Activated CD8-positive, alpha-beta memory T cell treated with anti-CD3 and anti-CD28 coated beads, Interleukin-2, amount 50 U/mL, for 48 hours (primary cell): ENCODE results near the gene ZNF787.

Experiments
- DNase-seq: peaks from one replicate; pipeline ENCODE4 v3.0.0-alpha.2; 2020

Gene ZNF787

DNA sequence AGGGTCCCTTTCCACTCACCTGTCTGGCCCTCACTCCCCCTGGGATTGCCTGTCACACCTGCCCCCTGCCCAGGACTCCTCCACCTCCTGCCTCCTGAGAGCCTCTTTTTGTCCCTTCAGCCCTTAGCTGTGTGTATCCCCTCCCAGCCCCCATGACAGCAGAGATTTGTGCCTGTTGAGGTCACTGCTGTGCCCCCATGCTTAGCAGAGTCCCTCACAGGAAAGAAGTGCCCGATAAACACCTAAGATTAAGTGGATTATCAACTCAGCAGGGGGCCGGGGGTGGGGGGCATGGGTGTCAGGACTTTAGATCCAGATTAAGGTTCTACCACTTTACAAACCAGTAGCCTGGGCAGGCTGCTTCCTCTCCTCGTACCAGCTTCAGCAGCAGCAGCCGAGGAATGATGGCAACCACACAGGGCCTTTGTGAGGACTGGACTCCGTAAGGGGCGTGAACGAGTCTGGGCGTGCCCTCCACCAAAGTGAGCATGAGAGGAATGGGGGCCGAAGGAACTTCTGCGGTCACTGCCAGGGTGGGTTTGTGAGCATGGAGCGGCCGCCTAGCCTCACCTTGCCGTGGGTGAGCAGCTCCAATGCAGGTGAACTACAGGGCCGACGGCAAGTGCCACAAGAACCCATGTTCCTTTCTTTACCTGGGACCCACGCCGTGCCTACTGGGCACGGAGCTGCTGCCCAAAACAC lies 36.1 kb downstream of the ZNF787 start:
- DNase-seq: no peak

DNA sequence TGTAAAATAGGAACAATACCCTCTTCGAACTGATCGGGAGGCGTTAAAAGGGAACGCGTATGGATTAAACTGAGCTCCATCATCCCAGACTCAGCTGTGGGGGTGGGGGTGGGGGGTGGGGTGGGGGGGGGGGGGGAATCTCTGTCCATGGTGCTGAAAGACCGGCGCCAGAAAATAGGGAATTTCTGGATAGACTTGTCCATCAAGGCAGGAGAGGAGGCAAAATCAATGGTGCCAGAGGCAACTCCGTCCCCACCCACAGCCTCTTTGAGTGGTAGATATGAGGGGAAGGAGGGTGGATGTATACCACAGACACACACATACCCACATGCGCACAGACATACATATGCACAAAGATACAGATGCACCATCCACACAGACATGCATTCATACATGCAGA lies 37.4 kb downstream of the ZNF787 start:
- DNase-seq: no peak

DNA sequence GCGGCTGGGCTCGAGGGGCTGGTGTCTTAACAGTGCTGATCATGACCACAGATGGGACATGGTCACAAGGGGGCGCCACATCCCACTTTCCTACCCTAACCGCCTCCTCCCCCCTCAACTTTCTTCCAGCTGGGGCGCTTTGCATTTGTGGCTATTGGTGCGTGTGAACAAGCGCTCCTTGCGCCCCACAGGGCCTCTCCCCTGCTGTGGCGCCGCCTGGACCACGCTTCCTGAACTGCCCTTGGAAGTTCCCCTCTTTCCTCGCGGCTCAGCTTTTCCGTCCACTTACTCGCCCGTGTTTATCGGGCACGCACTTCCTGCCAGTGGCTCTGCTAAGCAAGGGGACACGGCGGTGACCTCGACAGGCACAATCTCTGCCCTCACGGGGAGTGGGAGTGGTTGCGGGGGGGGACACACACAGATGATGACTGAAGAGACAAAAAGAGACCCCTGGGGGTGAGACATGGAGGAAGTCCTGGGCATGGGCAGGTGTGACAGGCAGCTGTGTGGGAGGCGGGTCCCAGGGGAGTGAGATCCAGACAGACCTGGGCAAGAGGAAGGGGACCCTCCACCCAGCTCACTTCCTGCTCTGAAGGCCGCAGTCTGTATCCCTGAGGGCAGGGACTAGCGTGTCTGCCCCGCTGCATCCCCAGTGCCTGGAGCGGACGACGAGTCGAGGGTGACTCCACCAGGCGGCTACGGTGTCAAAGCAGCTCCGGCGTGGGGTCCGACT lies 40.3 kb downstream of the ZNF787 start:
- peak; percentile 91 for DNase-seq

DNA sequence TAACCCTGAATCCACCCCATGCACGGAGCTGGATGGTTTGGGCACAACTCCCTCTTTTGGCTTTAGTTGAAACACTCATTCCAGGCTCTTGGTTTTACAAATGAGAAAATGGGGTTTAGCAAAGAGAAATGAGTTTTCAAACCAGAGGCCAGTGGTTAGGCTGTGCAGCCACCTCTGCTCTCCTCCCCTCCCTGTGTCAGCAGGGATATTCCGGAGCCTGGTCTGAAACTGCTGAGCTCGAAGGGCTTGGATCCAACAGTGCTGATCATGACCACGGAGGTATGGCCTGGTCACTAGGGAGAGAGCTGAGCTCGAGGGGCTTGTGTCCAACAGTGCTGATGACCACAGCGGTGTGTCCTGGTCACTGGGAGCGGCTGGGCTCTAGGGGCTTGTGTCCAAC lies 41.5 kb downstream of the ZNF787 start:
- DNase-seq: no peak

DNA sequence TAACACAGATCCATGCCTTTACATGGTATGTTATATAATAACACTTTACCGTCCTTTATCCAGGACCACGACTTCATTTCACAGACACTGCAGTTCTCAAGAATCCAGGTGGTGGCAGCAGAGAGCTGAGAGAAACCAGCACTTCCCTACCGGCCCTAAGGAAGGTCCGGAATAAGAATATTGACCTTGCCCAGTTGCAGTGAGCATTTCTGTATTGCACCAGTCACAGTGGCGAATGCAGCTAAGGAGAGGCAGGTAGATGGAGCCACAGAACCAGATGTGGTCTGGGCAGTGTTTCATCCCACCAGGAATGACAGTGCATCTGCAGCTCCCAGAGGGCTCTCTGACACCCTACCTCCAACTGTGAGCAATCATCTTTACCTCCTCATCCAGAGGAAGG lies 44.6 kb downstream of the ZNF787 start:
- no peak for DNase-seq

DNA sequence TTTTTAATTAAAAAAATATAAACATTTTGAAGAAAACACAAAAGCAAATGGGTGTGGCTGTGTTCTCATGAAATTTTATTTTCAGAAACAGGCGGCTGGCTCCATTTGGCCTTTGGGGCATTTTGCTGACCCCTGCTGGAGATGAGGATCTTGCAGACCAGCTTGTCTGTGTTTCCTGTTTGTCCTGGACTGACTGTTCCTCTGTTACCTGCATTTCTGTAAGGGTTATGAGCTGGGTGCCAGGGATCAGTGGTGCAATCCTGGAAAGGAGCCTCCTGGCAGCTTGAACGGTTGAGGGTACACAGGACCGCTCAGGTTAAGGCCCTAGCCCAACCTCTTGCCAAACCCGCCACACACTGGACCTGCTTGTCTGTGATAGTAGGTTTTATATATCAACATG lies 49.9 kb downstream of the ZNF787 start:
- no peak for DNase-seq

DNA sequence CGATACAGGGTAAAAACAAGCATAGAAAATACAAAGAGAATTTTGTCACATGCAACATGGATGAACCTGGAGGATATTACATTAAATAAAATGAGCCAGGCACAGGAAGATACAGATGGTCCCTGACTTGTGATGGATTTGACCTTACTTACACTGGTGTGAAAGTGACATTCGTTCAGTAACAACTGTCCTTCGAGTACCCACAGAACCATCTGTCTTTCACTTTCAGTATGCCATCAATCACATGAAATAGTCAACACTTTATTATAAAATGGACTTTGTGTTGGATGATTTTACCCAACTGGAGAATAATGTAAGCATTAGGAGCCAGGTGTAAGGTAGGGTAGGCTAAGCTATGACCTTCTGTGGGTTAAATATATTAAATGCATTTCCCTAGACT lies 51.5 kb downstream of the ZNF787 start:
- DNase-seq: no peak

DNA sequence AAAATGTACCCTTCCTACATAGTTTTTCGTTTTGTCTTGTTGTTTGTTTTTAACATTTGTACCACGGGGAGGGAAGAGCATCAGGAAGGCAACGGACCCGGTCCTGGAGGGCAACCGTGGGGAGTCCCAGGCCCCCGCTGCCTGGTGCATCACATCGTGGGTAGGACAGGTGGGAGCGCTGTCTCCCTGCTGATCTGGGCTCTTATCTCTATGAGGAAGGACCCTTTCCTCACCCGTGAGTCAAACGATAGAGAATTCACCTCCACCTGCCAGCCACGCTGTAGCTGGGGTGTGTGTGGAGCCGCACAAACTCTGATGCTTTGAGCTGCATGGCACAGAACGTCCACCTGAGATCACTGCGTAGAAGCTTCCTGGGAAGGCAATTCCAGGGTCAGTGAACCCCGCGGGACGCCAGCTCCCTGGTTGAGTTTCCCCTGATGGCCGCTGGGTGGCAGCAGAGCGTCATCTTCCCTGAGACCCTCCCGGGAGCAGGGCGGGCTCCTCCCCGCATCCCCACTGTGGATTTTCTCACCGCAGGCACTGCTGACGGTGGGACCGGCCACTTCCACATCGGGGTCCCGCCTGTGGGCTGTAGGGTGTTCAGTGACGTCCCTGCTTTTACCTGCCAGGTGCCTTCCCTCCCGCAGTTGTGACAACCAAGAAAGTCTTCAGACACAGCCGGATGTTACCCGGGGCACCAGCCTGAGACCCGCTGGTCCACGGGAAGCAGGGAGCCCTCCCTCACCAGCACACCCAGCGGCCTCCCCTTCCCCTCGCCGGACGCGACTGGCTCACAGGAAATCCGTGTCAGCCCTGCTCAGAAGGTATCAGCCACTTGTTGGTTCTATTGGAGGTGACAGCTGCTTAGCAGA lies 54.7 kb downstream of the ZNF787 start:
- DNase-seq: peak; percentile 85

DNA sequence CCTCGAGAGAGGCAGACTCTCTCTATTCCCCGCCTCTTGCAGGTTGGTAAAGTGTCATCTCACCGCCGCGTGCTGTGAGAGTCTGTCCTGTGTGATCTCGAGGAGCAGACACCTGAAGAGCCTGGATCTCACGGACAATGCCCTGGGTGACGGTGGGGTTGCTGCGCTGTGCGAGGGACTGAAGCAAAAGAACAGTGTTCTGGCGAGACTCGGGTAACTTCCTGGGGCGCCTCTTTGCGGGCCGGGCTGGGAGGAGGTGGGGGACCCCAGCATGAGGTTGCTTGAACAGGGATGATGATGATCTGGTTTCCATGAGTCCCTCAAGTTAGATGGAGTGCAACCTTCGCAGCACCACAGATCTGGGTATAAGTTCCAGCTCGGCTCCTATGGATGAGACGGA lies 67.5 kb downstream of the ZNF787 start:
- no peak for DNase-seq
